HepG2 (cell line): ENCODE data around the gene GUCY2D. TPM values are rescaled to one million over a fixed set of nuclear protein-coding genes. Genes with fewer than 3 reads are reported as not detected.

ENCODE experiments used
- ASH2L ChIP-seq: fragments of 300-600, 200-600 bp; sonication (generic); IDR thresholded peaks from 2 replicates; pipeline ENCODE4 v1.7.0; 2017; ENCODE audit warnings: low read depth, mild to moderate bottlenecking, moderate library complexity, mixed read lengths, low read length; ENCODE audit not compliant: insufficient read length
- ATAD3A ChIP-seq: sonication (generic); formaldehyde crosslinking; IDR thresholded peaks from 2 replicates; pipeline ENCODE4 v1.4.0; 2020; ENCODE audit warnings: missing genetic modification reagents
- CEBPB ChIP-seq: IDR thresholded peaks from 2 replicates; pipeline ENCODE4 v1.6.1; 2011; ENCODE audit warnings: low read depth, low read length, improper control_type of control experiment, borderline replicate concordance
- DPF2 ChIP-seq: sonication (generic); formaldehyde crosslinking; IDR thresholded peaks from 2 replicates; pipeline ENCODE4 v1.4.0; 2020; ENCODE audit warnings: mild to moderate bottlenecking, low read depth, missing genetic modification reagents, borderline replicate concordance
- ELF1 ChIP-seq: sonication (generic); formaldehyde crosslinking; IDR thresholded peaks from 2 replicates; pipeline ENCODE4 v1.4.0; 2020; ENCODE audit warnings: missing genetic modification reagents
- GMEB2 ChIP-seq: IDR thresholded peaks from 2 replicates; pipeline ENCODE4 v1.6.1; 2016; ENCODE audit warnings: missing biosample characterization, missing genetic modification reagents, low read depth
- MATR3 ChIP-seq: sonication (generic); formaldehyde crosslinking; IDR thresholded peaks from 2 replicates; pipeline ENCODE4 v1.4.0; 2020; ENCODE audit warnings: missing genetic modification reagents
- MLX ChIP-seq: IDR thresholded peaks from 2 replicates; pipeline ENCODE4 v1.6.1; 2016
- MNT ChIP-seq: fragments of 450-650 bp; IDR thresholded peaks from 2 replicates; pipeline ENCODE4 v1.6.1; 2016
- NR0B2 ChIP-seq: sonication (generic); formaldehyde crosslinking; IDR thresholded peaks from 2 replicates; pipeline ENCODE4 v1.4.0; 2020; ENCODE audit warnings: mild to moderate bottlenecking, missing genetic modification reagents
- PITX1 ChIP-seq: sonication (generic); formaldehyde crosslinking; IDR thresholded peaks from 2 replicates; pipeline ENCODE4 v1.5.1; 2020; ENCODE audit warnings: mild to moderate bottlenecking, missing genetic modification reagents
- PLSCR1 ChIP-seq: sonication (generic); formaldehyde crosslinking; IDR thresholded peaks from 2 replicates; pipeline ENCODE4 v1.5.0; 2020; ENCODE audit warnings: missing genetic modification reagents, mild to moderate bottlenecking, borderline replicate concordance
- RXRB ChIP-seq: IDR thresholded peaks from 2 replicates; pipeline ENCODE4 v1.6.1; 2016; ENCODE audit warnings: borderline replicate concordance, missing genetic modification reagents, missing compliant biosample characterization
- SP140L ChIP-seq: sonication (generic); formaldehyde crosslinking; IDR thresholded peaks from 2 replicates; pipeline ENCODE4 v1.4.0; 2020; ENCODE audit warnings: missing genetic modification reagents, borderline replicate concordance
- TP53 ChIP-seq: sonication (generic); formaldehyde crosslinking; conservative IDR thresholded peaks from 2 replicates; pipeline ENCODE4 v1.4.0; 2020; ENCODE audit warnings: missing genetic modification reagents
- ZBTB33 ChIP-seq: sonication (generic); formaldehyde crosslinking; IDR thresholded peaks from 2 replicates; pipeline ENCODE4 v1.4.0; 2020; ENCODE audit warnings: missing genetic modification reagents
- ZBTB37 ChIP-seq: sonication (generic); formaldehyde crosslinking; IDR thresholded peaks from 2 replicates; pipeline ENCODE4 v1.4.0; 2020; ENCODE audit warnings: mild to moderate bottlenecking, missing genetic modification reagents
- ZNF121 ChIP-seq: sonication (generic); formaldehyde crosslinking; IDR thresholded peaks from 2 replicates; pipeline ENCODE4 v1.5.0; 2020; ENCODE audit warnings: mild to moderate bottlenecking, missing genetic modification reagents
- ZNF44 ChIP-seq: sonication (generic); formaldehyde crosslinking; IDR thresholded peaks from 2 replicates; pipeline ENCODE4 v1.5.1; 2020; ENCODE audit warnings: mild to moderate bottlenecking, missing genetic modification reagents
- polyA plus RNA-seq, 8 experiments: library from polyadenylated mRNA; depleted of rRNA in 3 of 8; stranded (reverse) in 7 of 8; unstranded in 1 of 8; fragments of >200 nt; fragmentation: Illumina TruSeq in 4 of 8; extraction: Trizol in 4 of 8; gene quantifications; 2 replicates each; pipeline versions ENCODE4 v1.2.1 to v1.2.3, GENCODE V29; 2011 to 2016; ENCODE audit warnings: low read depth in 4 of 8, missing spikeins in 1 of 8, mixed read lengths in 1 of 8; ENCODE audit not compliant: insufficient read depth in 1 of 8
- total RNA-seq, 5 experiments: library from RNA; depleted of rRNA; stranded (reverse); fragments of >200 nt; fragmentation: Illumina TruSeq; extraction: Trizol; gene quantifications; 2 replicates each; pipeline ENCODE4 v1.2.3, GENCODE V29; 2016; ENCODE audit warnings: low read depth in 1 of 5

Gene GUCY2D
- total and polyA plus RNA-seq, 2 of the 13 experiments (the other 11 are each of a cell fraction or from before 2014, with no cell fraction given): not detected

GRCh38 chr17:8056232-8056975 lies 54.0 kb downstream of the GUCY2D start (continued):
- TF ChIP-seq TP53 (CRISPR knock-in tag) (0 out of 2 replicates have a peak, but pooled peaks have one; percentile 62), PITX1 (CRISPR knock-in tag) (peak; percentile 89), DPF2 (CRISPR knock-in tag) (peak; percentile 83; the same call in 1 of the 2 replicates), GMEB2 (CRISPR knock-in tag) (no peak), CEBPB (peak; percentile 92), NR0B2 (CRISPR knock-in tag) (no peak), SP140L (CRISPR knock-in tag) (no peak), ZNF44 (CRISPR knock-in tag) (no peak), ZBTB33 (peak; percentile 37; the same call in 1 of the 2 replicates), ASH2L (peak; percentile 55), ELF1 (CRISPR knock-in tag) (peak; percentile 25), ZBTB37 (0 out of 2 replicates have a peak, but pooled peaks have one; percentile 51), MATR3 (no peak), ZNF121 (CRISPR knock-in tag) (peak; percentile 34; the same call in 1 of the 2 replicates), MNT (no peak), PLSCR1 (no peak), RXRB (peak; percentile 77), ATAD3A (no peak), MLX (CRISPR knock-in tag) (peak; percentile 73)
